OCI-LY3 (cell line): ENCODE measurements around the gene CTNNA1.

Experiments
- EZH2phosphoT487 ChIP-seq: fragments of 200-600 bp; shearing (Covaris generic); IDR thresholded peaks from 2 replicates; pipeline ENCODE4 v1.6.1; 2018; ENCODE audit warnings: antibody characterized with exemption, mixed run types, low read depth
- TF ChIP-seq, protein P1 (sequence below): fragments of 200-600, 300-600 bp; sonication (generic); IDR thresholded peaks from 2 replicates; pipeline ENCODE4 v1.5.1; 2014; ENCODE audit warnings: antibody characterized with exemption, low read length, low read depth

DNA sequence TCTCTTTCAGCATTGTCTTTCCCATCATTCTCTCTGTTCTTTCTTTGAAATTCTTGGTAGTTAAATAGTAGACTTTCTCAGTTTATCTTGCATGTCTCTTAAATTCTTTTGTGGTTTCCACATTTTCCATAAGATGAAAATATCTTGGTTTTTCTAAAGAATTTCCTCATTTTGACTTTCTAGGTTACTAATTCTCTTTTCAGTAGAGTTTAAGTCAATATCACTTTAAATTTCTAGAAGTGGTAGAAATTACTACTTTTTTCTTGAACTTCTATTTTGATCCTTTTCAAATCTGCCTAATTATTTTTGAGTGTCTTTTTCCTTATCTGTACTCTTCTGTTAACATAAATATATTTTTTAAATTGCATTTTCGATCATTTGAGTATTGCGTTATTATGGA, 145.5 kb downstream of the CTNNA1 start:
- TF ChIP-seq, protein P1, sequence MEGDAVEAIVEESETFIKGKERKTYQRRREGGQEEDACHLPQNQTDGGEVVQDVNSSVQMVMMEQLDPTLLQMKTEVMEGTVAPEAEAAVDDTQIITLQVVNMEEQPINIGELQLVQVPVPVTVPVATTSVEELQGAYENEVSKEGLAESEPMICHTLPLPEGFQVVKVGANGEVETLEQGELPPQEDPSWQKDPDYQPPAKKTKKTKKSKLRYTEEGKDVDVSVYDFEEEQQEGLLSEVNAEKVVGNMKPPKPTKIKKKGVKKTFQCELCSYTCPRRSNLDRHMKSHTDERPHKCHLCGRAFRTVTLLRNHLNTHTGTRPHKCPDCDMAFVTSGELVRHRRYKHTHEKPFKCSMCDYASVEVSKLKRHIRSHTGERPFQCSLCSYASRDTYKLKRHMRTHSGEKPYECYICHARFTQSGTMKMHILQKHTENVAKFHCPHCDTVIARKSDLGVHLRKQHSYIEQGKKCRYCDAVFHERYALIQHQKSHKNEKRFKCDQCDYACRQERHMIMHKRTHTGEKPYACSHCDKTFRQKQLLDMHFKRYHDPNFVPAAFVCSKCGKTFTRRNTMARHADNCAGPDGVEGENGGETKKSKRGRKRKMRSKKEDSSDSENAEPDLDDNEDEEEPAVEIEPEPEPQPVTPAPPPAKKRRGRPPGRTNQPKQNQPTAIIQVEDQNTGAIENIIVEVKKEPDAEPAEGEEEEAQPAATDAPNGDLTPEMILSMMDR = no peak
- no peak for TF ChIP-seq EZH2phosphoT487
